PC-9 (cell line): Measurements from ENCODE around the gene PAIP2. TPM values are rescaled to one million over a fixed set of nuclear protein-coding genes. Genes with fewer than 3 reads are reported as not detected.

ENCODE experiments used
- BruUV-seq: library from RNA; stranded (reverse); fragments of 400-500 nt; replicated peaks from 2 replicates; lab custom pipeline; 2021; lab: Mats Ljungman, UMichigan
- CTCF ChIA-PET: fragments of 300-600 bp; sonication (Branson Sonifier 250); formaldehyde crosslinking; loops from one replicate; lab custom pipeline; 2022; ENCODE audit warnings: antibody characterized with exemption; lab: Charles Lee
- POLR2A ChIA-PET: fragments of 300-600 bp; sonication (Branson Sonifier 250); formaldehyde crosslinking; loops from one replicate; lab custom pipeline; 2022; ENCODE audit warnings: antibody characterized with exemption; ENCODE audit not compliant: unreplicated experiment; lab: Charles Lee
- DNase-seq, 2 experiments: peaks; one replicate each; pipeline versions ENCODE4 v3.0.0 to v3.0.0-alpha.2; 2015 to 2022; ENCODE audit warnings: mixed read lengths in 1 of 2
- H2AFZ ChIP-seq: fragments of 200-600 bp; sonication (generic); 2 replicates; pipeline ENCODE4 v1.8.1; 2017; ENCODE audit warnings: antibody characterized with exemption
- H3F3A ChIP-seq: fragments of 200-600 bp; sonication (generic); 2 replicates; pipeline ENCODE4 v1.8.1; 2017; ENCODE audit warnings: antibody characterized with exemption, mild to moderate bottlenecking, low read depth; ENCODE audit not compliant: insufficient read depth
- H3K27ac ChIP-seq: fragments of 200-600 bp; sonication (generic); 2 replicates; pipeline ENCODE4 v1.6.1; 2016; ENCODE audit warnings: mixed run types
- H3K27me3 ChIP-seq: fragments of 200-600 bp; sonication (generic); 2 replicates; pipeline ENCODE4 v1.6.1; 2016; ENCODE audit warnings: low read depth, mixed run types; ENCODE audit not compliant: insufficient read depth
- H3K36me3 ChIP-seq: fragments of 200-600 bp; sonication (generic); 2 replicates; pipeline ENCODE4 v1.6.1; 2016; ENCODE audit warnings: low read depth, mixed run types
- H3K4me1 ChIP-seq: fragments of 200-600 bp; sonication (generic); replicated peaks from 2 replicates; pipeline ENCODE4 v1.6.1; 2016; ENCODE audit warnings: mixed run types; ENCODE audit not compliant: insufficient read depth
- H3K4me2 ChIP-seq: fragments of 200-600 bp; sonication (generic); 2 replicates; pipeline ENCODE4 v1.6.1; 2017; ENCODE audit warnings: mixed run types
- H3K4me3 ChIP-seq: fragments of 200-600 bp; sonication (generic); 2 replicates; pipeline ENCODE4 v1.6.1; 2016; ENCODE audit warnings: mixed run types
- H3K79me2 ChIP-seq: fragments of 200-600 bp; sonication (generic); 2 replicates; pipeline ENCODE4 v1.6.1; 2017; ENCODE audit warnings: low read depth, mixed run types
- H3K9me2 ChIP-seq: fragments of 200-600 bp; sonication (generic); 2 replicates; pipeline ENCODE4 v1.8.1; 2017; ENCODE audit warnings: mild to moderate bottlenecking; ENCODE audit not compliant: insufficient read depth
- H3K9me3 ChIP-seq: fragments of 200-600 bp; sonication (generic); 2 replicates; pipeline ENCODE4 v1.8.1; 2016; ENCODE audit warnings: low read depth; ENCODE audit not compliant: insufficient read depth
- H4K20me1 ChIP-seq: fragments of 200-600 bp; sonication (generic); 2 replicates; pipeline ENCODE4 v1.8.1; 2017; ENCODE audit not compliant: insufficient read depth
- CTCF ChIP-seq: fragments of 200-600 bp; sonication (generic); conservative IDR thresholded peaks from 2 replicates; pipeline ENCODE4 v1.6.1; 2017; ENCODE audit warnings: mixed run types, antibody characterized with exemption, mild to moderate bottlenecking, moderate library complexity
- EZH2 ChIP-seq: fragments of 200-600 bp; sonication (generic); IDR thresholded peaks from 2 replicates; pipeline ENCODE4 v1.8.0; 2017; ENCODE audit warnings: antibody characterized with exemption, low read depth
- intact Hi-C: fragments of 100-400 bp; cut with micrococcal nuclease; formaldehyde crosslinking; loops from one replicate; pipeline ENCODE4 v1.10.0; 2022; ENCODE audit not compliant: unreplicated experiment
- total RNA-seq: library from RNA; stranded (reverse); gene quantifications from 2 replicates; pipeline ENCODE4 v1.2.3, GENCODE V29; 2021

PAIP2 gene
- total RNA-seq, 1 experiment from 2014 or later = 90.5 TPM

GRCh38 chr5:139397921-139398320 is 56.3 kb downstream of the PAIP2 start:
- ChIA-PET POLR2A (no interaction called here), CTCF (no interaction called here)
- H2AFZ ChIP-seq = no peak overlapping the region
- H3K4me1 ChIP-seq = peaks cover 16% of the 10 kb centered on the region
- no peak overlapping the region for H3K4me3 ChIP-seq
- no peaks in the 10 kb centered on the region for H3K79me2 ChIP-seq
- no peaks in the 10 kb centered on the region for H3K9me2 ChIP-seq
- BruUV-seq = no TSS peak
- H3K9me3 ChIP-seq = no peaks in the 10 kb centered on the region
- H3K36me3 ChIP-seq = no peaks in the 10 kb centered on the region
- no peak for DNase-seq
- H3F3A ChIP-seq = peaks cover 9% of the 10 kb centered on the region; the same call in 1 of the 2 replicates
- H3K27ac ChIP-seq = no peak overlapping the region
- H3K4me2 ChIP-seq = no peak overlapping the region
- H4K20me1 ChIP-seq = no peaks in the 10 kb centered on the region
- TF ChIP-seq EZH2 (no peak), CTCF (no peak)
- H3K27me3 ChIP-seq = no peaks in the 10 kb centered on the region
- intact Hi-C loops = no loop called here

GRCh38 chr5:139399501-139400121 is 58.0 kb downstream of the PAIP2 start:
- no peak for DNase-seq
- ChIA-PET POLR2A (no interaction called here), CTCF (no interaction called here)
- H3K9me2 ChIP-seq = no peaks in the 10 kb centered on the region
- H3K4me3 ChIP-seq = no peak overlapping the region
- no peak overlapping the region for H3K27ac ChIP-seq
- H3K79me2 ChIP-seq = no peaks in the 10 kb centered on the region
- H3K36me3 ChIP-seq = no peaks in the 10 kb centered on the region
- H3K4me2 ChIP-seq = no peak overlapping the region
- no peaks in the 10 kb centered on the region for H4K20me1 ChIP-seq
- H3F3A ChIP-seq = peaks cover 14% of the 10 kb centered on the region; the same call in 1 of the 2 replicates
- no peak overlapping the region for H2AFZ ChIP-seq
- BruUV-seq = no TSS peak
- H3K9me3 ChIP-seq = no peaks in the 10 kb centered on the region
- no peaks in the 10 kb centered on the region for H3K27me3 ChIP-seq
- intact Hi-C loops = no loop called here
- peaks cover 26% of the 10 kb centered on the region for H3K4me1 ChIP-seq
- TF ChIP-seq CTCF = no peak
- TF ChIP-seq EZH2 = no peak

GRCh38 chr5:139401546-139401945 is 59.9 kb downstream of the PAIP2 start:
- Histone ChIP-seq H3K27me3 (no peaks in the 10 kb centered on the region), H3K9me3 (no peaks in the 10 kb centered on the region), H3K27ac (no peak overlapping the region), H3F3A (peaks cover 8% of the 10 kb centered on the region; the same call in 1 of the 2 replicates), H4K20me1 (no peaks in the 10 kb centered on the region), H3K4me2 (no peak overlapping the region), H3K4me1 (peaks cover 15% of the 10 kb centered on the region), H3K79me2 (no peaks in the 10 kb centered on the region), H2AFZ (no peak overlapping the region), H3K9me2 (no peaks in the 10 kb centered on the region), H3K36me3 (no peaks in the 10 kb centered on the region), H3K4me3 (no peak overlapping the region)
- BruUV-seq = no TSS peak
- ChIA-PET CTCF (interaction anchor here (0.6 kb wide), 1 partner anchor 113 kb away, joined by 4 read pairs; no protein-coding TSS in a partner anchor), POLR2A (no interaction called here)
- DNase-seq = no peak
- TF ChIP-seq EZH2 (no peak), CTCF (no peak)
- intact Hi-C loops = no loop called here
